Lower lobe of right lung (tissue), 2 donors: ENCODE data around the gene SCN3B. TPM values are rescaled to one million over a fixed set of nuclear protein-coding genes. Genes with fewer than 3 reads are reported as not detected.

ENCODE experiments used
- ATAC-seq, 2 donors: fragments of 200-7000 bp; cut with Tn5 transposase; one replicate each; pipeline ENCODE4 v1.9.1; 2020 to 2022; ENCODE audit warnings: mild to moderate bottlenecking in 2 of 2, moderate library complexity in 2 of 2
- DNase-seq: peaks from one replicate; pipeline ENCODE4 v3.0.0-alpha.2; 2020
- H3K27ac ChIP-seq: fragments of 200-600 bp; one replicate; pipeline ENCODE4 v1.8.0; 2022
- H3K27me3 ChIP-seq: fragments of 200-600 bp; one replicate; pipeline ENCODE4 v1.8.0; 2022; ENCODE audit warnings: low read depth
- H3K36me3 ChIP-seq: fragments of 200-600 bp; one replicate; pipeline ENCODE4 v1.8.0; 2022; ENCODE audit warnings: mild to moderate bottlenecking
- H3K4me1 ChIP-seq: fragments of 200-600 bp; one replicate; pipeline ENCODE4 v1.8.0; 2022
- H3K4me3 ChIP-seq: fragments of 200-600 bp; one replicate; pipeline ENCODE4 v1.8.0; 2022; ENCODE audit warnings: mild to moderate bottlenecking
- H3K9me3 ChIP-seq: fragments of 200-600 bp; one replicate; pipeline ENCODE4 v1.8.0; 2022
- CTCF ChIP-seq: fragments of 200-600 bp; IDR thresholded peaks from one replicate; pipeline ENCODE4 v1.8.0; 2022; ENCODE audit warnings: antibody characterized with exemption, mild to moderate bottlenecking
- intact Hi-C: fragments of 100-400 bp; cut with DNase I; formaldehyde crosslinking; loops from one replicate; pipeline ENCODE4 v1.11.0; 2022
- long read RNA-seq: library from polyadenylated mRNA; unstranded; transcript quantifications from one replicate; pipeline ENCODE4 v2.0.0, GENCODE V29; 2021
- total RNA-seq: library from RNA; stranded (reverse); fragmentation: NEBNext Ultra II Directional; extraction: Animal tissue kit (Norgen Biotek cat#: 25700); gene quantifications from one replicate; pipeline ENCODE4 v1.2.1, GENCODE V29; 2021
- donor health status: DM: no; HTN: yes; CAD: no; lungs with severe emphysema.

Gene SCN3B
- total RNA-seq = 3.2 TPM
- long read RNA-seq, partial matches to known transcripts = 0 of 1 reads
- long read RNA-seq, other reads (novel, unspliced or antisense) = 1 of 1 reads

DNA sequence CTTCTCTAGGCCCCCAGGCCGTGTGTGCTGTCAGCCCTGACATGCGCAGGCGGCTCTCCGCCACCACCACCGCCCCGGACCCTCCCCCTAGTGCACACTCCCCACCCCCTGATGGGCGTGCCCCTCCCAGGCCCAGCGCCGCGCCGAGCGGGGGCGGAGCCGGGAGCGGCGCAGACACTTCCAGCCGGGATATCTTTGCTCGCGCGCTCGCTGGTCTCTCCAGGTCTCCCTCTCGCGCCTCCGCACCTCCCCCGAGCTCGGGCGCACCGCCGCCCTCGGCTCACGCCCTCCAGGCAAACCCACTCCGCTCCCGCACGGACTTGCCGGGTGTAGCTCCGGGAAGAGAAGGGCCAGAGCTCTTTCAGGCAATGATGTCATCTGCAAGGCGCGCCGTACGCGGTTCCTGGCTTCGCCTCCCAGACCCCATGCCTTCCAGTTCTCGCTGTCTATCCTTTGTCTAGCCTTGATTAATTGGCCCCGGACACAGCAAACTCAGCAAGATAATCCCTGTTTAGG is at the start of gene SCN3B:
Gene SCN3B, minus strand, starts transcription at position 59 of the 516 bp plus-strand sequence. CDS start 823 bp downstream, outside the sequence.
- no peak within 1 kb of the TSS for H3K27ac ChIP-seq
- peaks cover 17% of the 10 kb centered on the region for H3K4me1 ChIP-seq
- peak; percentile 95 for ATAC-seq
- no peak for TF ChIP-seq CTCF
- H3K27me3 ChIP-seq = peaks cover 59% of the 10 kb centered on the region
- intact Hi-C loops = no loop called here
- no peaks in the 10 kb centered on the region for H3K36me3 ChIP-seq
- peak within 1 kb of the TSS; percentile 66 for H3K4me3 ChIP-seq
- H3K9me3 ChIP-seq = no peaks in the 10 kb centered on the region
- peak; percentile 58 for DNase-seq

DNA sequence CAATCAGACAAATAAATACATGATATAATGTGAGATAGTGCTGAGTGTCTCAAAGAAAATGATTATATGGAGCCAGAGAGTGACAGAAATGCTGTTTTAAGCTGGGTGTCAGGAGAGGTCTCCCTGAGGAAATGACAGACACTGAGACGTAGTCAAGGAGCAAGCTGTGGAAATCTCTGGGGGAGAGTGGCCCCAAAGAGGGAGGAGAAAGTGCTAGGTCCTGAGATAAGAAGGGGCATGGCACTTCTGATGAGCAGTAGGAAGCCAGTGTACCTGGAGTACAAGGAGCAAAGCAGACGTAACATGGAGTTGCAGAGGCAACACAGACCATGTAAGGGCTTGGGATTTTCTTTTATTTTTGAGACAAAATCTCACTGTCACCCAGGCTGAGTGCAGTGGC is 48.3 kb upstream of the SCN3B start:
- no peak for ATAC-seq
- Histone ChIP-seq H3K4me1 (no peaks in the 10 kb centered on the region), H3K36me3 (no peaks in the 10 kb centered on the region), H3K9me3 (no peaks in the 10 kb centered on the region), H3K27me3 (peaks cover 10% of the 10 kb centered on the region), H3K27ac (no peak overlapping the region), H3K4me3 (no peak overlapping the region)
- DNase-seq = no peak
- intact Hi-C loops = no loop called here
- TF ChIP-seq CTCF = no peak

- H3K4me3 ChIP-seq = no peak overlapping the region
- no peak for ATAC-seq
- peaks cover 7% of the 10 kb centered on the region for H3K27me3 ChIP-seq
- intact Hi-C loops = no loop called here
- H3K36me3 ChIP-seq = no peaks in the 10 kb centered on the region
- no peak overlapping the region for H3K27ac ChIP-seq
- DNase-seq = no peak
- H3K9me3 ChIP-seq = no peaks in the 10 kb centered on the region
- no peaks in the 10 kb centered on the region for H3K4me1 ChIP-seq
- TF ChIP-seq CTCF = no peak
Observed at GRCh38 chr11:123702139-123702538, 47.7 kb upstream of the SCN3B start.

DNA sequence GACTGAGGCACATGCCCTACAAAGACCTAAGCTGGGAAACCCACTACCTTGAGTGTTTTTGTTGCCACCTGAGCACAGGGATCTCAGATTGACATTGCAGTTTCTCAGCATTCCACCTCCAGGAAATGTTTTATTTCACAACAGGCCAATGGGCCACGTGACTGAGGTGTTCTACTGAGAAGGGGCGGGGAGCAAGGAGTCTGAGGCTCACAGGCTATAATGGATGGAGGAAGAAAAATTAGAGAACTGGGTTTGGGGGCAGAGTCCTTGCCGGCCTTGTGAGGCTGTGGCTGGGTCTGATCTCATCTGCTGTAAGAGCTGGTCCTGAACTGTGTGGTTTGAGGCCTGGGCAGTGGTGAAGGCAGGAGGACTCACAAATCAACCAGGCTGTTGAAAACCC is 46.3 kb upstream of the SCN3B start:
- H3K4me1 ChIP-seq = no peaks in the 10 kb centered on the region
- no peak overlapping the region for H3K4me3 ChIP-seq
- H3K36me3 ChIP-seq = no peaks in the 10 kb centered on the region
- peaks cover 12% of the 10 kb centered on the region for H3K27me3 ChIP-seq
- no peak overlapping the region for H3K27ac ChIP-seq
- DNase-seq = no peak
- ATAC-seq = no peak
- no peaks in the 10 kb centered on the region for H3K9me3 ChIP-seq
- no peak for TF ChIP-seq CTCF
- intact Hi-C loops = no loop called here

DNA sequence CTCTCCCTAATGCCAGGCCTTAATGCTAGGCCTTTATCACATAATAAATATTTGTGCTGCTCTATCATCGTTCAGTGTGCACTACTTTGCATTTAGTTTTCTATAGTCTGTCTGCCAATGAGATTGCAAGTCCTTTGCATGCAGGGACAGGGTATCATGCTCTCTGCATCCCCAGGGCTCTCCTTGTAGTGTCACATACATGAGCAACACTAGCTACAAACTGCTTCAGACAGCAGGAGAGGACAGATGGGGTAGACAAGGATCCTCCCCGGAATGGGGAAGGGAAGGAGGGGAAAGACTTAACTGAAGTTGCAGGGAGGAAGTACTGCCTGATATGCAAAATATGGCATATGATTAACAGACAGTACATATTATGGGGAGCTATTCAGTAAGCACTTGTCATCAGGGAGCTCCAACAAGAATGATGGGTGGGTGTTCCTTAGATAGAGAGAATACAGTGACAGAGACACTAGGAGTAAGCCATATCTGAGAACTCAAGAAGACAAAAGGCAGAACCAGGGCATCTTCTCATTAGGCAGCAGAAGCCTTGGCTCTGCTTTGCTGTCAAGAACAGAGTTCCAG is 44.2 kb upstream of the SCN3B start:
- no peak for TF ChIP-seq CTCF
- Histone ChIP-seq H3K27ac (no peak overlapping the region), H3K4me1 (no peaks in the 10 kb centered on the region), H3K27me3 (peaks cover 20% of the 10 kb centered on the region), H3K9me3 (no peaks in the 10 kb centered on the region), H3K4me3 (no peak overlapping the region), H3K36me3 (no peaks in the 10 kb centered on the region)
- DNase-seq = no peak
- ATAC-seq = no peak
- intact Hi-C loops = no loop called here
